Hypothalamus (tissue), 51 donors: ENCODE measurements around the gene STAU1.
"Not testable (repeated sequence)": the region's sequence is repeated elsewhere in the genome, so short reads cannot be mapped to it uniquely, and the experiment has no call there.

Source experiments
- DNase-seq, 51 donors: peaks; one replicate each; lab custom pipeline; 2025; lab: John Stamatoyannopoulos, UW

The STAU1 gene

DNA sequence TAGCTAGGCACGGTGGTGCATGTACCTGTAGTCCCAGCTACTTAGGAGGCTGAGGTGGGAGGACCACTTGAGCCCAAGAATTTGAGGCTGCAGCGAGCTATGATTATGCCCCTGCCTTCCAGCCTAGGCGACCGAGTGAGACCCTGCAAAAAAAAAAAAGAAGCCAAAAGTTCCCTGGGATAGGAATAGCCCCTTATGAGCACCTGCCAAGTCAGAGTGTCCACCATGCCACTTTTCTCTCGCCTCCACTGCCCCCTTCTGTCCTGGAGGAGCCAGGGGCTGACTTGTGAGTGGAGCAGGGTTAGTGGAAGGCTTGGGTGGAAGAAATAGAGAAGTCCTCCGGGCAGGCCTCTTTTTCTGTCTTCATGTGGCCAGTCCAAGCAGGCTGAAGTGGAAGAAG, 18.9 kb upstream of the STAU1 start:
- DNase-seq, result no peak

DNA sequence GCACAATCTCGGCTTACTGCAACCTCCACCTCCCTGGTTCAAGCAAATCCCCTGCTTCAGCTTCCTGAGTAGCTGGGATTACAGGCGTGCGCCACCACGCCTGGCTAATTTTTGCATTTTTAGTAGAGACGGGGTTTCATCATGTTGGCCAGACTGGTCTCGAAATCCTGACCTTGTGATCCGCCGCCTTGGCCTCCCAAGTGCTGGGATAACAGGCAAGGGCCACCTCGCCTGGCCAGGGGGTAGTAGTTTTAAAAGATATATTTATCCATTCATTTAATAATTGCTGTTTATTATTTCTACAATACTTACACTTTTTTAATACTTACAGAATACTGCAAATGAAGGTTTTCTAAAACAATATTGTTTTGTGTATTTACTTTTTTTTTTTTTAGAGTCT, 15.6 kb upstream of the STAU1 start:
- no peak for DNase-seq

- DNase-seq, result no peak
Measured at GRCh38 chr20:49203011-49203410, 14.9 kb upstream of the STAU1 start.

GRCh38 chr20:49199729-49200293, 11.7 kb upstream of the STAU1 start:
- no peak for DNase-seq

DNA sequence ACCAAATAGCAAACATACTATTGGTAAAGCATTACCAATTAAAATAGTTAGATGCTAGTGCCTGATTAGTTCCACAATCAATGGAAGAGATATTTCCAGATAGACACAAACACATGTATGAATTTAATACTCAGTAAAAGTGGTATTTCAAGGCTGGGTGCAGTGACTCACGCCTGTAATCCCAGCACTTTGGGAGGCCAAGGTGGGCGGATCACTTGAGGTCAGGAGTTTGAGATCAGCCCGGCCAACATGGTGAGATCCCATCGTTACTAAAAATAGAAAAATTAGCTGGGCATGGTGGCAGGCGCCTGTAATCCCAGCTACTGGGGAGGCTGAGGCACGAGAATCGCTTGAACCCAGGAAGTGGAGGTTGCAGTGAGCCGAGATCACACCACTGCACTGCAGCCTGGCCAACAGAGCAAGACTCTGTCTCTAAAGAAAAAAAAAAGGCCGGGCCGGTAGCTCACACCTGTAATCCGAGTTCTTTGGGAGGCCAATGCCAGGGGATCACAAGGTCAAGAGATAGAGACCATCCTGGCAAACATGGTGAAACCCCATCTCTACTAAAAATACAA, 4.9 kb upstream of the STAU1 start:
- not testable (repeated sequence) for DNase-seq

- DNase-seq, result peak in 10 of 51 donors; percentile 8 to 53 (median 30)
Measured at GRCh38 chr20:49187330-49187850, 744 bp downstream of the STAU1 start.

- DNase-seq, result peak in 24 of 51 donors; percentile 7 to 76 (median 22)
Measured at GRCh38 chr20:49186535-49187329, 1.4 kb downstream of the STAU1 start.

GRCh38 chr20:49185071-49185761, 2.9 kb downstream of the STAU1 start:
- no peak for DNase-seq

GRCh38 chr20:49184691-49185070, 3.5 kb downstream of the STAU1 start:
- DNase-seq, result no peak

GRCh38 chr20:49184084-49184501, 4.0 kb downstream of the STAU1 start:
- DNase-seq, result not testable (repeated sequence)

GRCh38 chr20:49183444-49183843, 4.7 kb downstream of the STAU1 start:
- no peak for DNase-seq

GRCh38 chr20:49181265-49181877, 6.8 kb downstream of the STAU1 start:
- DNase-seq, result no peak

DNA sequence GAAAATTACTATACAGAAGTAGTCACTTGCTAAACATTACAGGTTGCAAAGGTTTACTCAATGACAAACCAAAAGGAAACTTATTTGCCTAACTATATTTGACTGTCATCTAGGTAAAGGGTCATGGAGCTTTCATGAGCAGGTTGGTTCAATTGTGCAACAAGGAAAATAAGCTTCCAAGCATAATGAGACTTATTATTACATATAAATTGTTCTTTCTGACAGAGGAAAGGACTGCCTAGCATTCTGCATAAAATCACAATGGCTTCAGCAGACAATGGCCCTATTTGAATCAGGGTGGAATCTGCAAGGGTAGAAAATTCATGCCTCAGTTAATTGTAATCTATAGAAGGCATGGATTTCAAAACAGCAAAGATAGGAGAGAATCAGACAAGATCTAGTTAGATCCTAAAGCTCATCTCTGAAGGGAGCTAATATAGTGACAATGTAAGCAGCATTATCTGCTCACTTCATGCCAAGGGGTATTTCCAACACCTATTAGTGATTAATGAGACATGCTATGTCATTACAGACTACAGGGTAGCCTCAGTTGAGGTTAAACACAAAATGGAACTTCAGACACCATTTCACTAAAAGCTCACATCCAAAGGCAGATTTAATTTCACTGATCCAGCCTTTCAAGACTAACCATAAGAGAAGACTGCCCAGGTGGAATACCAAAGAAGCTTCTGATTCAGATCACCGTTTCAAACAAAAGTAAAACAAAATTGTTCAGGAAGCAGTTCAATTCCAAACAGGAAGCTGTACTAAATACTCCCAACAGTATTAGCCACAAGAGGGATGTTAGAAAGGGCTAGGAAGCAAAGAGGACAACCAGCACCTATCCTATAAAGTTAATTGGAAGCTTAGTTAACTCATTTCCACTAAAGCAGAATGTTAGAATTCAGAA, 8.5 kb downstream of the STAU1 start:
- DNase-seq, result no peak

GRCh38 chr20:49174183-49174582, 14.0 kb downstream of the STAU1 start:
- no peak for DNase-seq

- DNase-seq, result no peak
Measured at GRCh38 chr20:49172413-49172812, 15.7 kb downstream of the STAU1 start.

DNA sequence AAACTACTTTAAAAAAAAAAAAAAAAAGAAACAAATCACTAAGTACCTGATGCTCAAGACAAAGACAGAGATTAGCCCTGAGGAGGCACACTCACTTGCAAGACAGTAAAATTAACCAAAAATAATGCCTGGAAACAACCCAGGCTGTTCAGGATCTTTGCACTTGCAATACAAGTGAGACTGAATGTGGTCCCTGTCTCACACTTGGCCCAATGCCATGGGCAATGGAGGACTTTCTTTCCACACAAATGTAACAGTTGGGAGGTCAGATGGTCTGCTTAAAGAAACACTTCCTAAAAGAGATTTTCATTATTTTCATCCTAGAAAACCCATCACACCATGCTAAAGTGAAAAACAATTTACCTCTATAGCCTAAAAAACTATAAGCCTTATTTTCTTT, 16.2 kb downstream of the STAU1 start:
- DNase-seq, result peak in 24 of 51 donors; percentile 1 to 46 (median 21)

GRCh38 chr20:49170714-49171113, 17.4 kb downstream of the STAU1 start:
- DNase-seq, result no peak

DNA sequence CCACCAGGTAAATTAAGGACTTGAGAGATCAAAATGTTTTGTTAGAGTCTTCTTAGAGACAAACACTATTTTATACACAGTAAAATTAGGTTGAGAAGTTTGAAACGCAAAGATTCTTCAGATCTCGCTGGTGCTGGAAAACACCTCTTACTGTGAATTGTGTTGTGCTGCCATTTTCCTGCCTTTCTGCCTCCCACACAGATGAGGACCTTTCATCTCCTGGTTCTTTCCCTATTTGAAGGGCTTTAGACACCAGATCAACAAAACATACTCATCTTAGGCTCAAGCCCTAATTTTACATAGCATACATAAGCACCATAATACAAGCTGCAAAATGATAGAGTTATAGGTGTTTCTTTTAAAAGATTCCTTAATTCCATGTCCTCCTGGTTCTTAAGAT, 18.6 kb downstream of the STAU1 start:
- no peak for DNase-seq

- not testable (repeated sequence) for DNase-seq
Measured at GRCh38 chr20:49168864-49169263, 19.3 kb downstream of the STAU1 start.
